ENCODE measurements around the gene SNX30. TPM values are rescaled to one million over a fixed set of nuclear protein-coding genes. Genes with fewer than 3 reads are reported as not detected.
"Not testable (repeated sequence)": the region's sequence is repeated elsewhere in the genome, so short reads cannot be mapped to it uniquely, and the experiment has no call there.

Gene SNX30
- polyA plus RNA-seq (2012; ENCODE audit: insufficient read depth, insufficient read length) = 4.1 TPM

DNA sequence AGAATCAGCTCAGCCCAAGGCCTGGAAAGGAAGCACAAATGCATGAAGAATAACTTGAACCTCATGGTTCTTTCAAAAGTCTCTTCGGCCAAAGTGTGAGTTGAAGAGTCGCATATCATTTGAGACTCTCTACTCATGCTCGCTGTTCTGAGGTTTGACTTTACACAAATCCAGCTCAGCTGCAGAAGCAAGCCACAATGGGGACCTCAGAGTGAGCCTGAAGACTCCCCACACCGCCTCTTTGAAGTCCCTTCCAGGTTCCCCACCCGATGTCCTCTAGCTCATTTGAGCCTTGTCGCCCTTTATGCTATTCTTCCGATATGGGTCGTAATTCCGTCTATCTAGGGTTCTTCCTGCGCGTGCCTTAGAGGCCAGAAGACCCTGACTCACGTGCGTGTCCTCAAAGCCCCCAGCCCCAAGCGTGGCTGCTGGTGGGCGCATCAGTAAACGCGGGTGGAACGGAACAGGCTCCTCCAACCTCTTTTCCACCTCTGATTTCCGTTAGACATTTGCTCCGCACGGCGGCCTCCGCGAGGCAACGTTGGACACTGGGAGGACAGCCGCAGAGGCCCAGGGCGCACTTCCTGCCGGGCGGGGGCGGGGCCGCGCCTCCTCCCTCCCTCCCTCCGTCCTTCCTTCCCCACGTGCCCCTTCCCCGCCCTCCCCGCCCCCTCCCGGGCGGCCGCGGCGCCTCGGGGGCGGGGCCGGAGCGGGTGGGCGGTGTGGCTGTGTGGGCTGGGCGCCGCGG lies at the start of gene SNX30:
Gene SNX30, plus strand, starts transcription at position 745 of the 748 bp plus-strand sequence. CDS start 242 bp downstream, outside the sequence.
- DNase-seq (ENCODE audit: low read depth, low spot score) = peak; percentile 54
- peak within 1 kb of the TSS; percentile 64 for H3K4me3 ChIP-seq (ENCODE audit: low read length)

DNA sequence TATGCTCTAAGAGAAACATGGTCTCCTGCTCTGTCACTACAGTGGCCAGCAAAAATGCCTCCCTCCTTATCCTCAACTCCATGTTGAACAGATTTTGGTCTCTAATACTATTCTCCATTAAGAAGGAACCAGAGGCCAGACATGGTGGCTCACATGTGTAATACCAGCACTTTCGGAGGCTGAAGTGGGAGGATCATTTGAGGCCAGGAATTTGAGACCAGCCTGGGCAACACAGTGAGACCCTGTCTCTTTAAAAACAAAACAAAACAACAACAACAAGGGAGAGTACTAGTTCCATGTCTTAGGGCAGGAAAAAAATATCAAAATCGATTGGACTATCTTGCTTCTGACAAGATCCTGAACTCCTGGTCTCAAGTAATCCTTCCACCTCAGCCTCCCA lies 47.3 kb upstream of the SNX30 start:
- no peak overlapping the region for H3K4me3 ChIP-seq (ENCODE audit: low read length)
- DNase-seq (ENCODE audit: low read depth, low spot score) = no peak

- H3K4me3 ChIP-seq (ENCODE audit: low read length) = no peak overlapping the region
- DNase-seq (ENCODE audit: low read depth, low spot score) = no peak
These were observed 44.7 kb upstream of the SNX30 start for GRCh38 chr9:112705768-112706427.

GRCh38 chr9:112711050-112711689 lies 39.4 kb upstream of the SNX30 start:
- no peak for DNase-seq (ENCODE audit: low read depth, low spot score)
- H3K4me3 ChIP-seq (ENCODE audit: low read length) = no peak overlapping the region

- no peak for DNase-seq (ENCODE audit: low read depth, low spot score)
- no peak overlapping the region for H3K4me3 ChIP-seq (ENCODE audit: low read length)
These were observed 37.9 kb upstream of the SNX30 start for GRCh38 chr9:112712678-112713077.

GRCh38 chr9:112717661-112718331 lies 32.8 kb upstream of the SNX30 start, which contains the start of gene INIP:
TSS of gene INIP (minus strand) at chr9:112718117. CDS start at chr9:112716485, 1,632 bp downstream.
- peak; percentile 97 for DNase-seq (ENCODE audit: low read depth, low spot score)

DNA sequence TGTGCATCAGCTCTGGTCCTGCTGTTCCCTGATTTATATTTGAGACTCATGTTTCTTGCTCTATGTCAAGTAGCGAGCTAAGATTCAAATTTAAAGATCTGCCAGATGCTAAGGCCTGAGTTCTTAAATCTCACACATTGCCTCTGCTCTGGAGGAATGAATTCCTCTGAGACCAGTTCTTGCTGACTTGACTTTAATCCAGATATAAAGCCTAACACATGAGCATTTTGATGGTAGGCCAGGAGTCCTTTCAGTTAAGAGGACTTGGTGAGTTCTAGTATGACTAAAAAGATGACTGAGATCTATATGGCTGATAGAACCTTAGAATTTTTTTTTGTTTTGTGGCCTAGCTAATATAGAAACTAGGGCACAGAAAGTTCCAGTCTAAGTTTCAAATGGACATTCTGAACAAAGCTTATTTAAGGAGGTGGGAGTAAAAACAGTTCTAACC lies 31.3 kb upstream of the SNX30 start:
- no peak for DNase-seq (ENCODE audit: low read depth, low spot score)
- H3K4me3 ChIP-seq (ENCODE audit: low read length) = no peak overlapping the region

More at GRCh38 chr9:112717661-112718331, 32.8 kb upstream of the SNX30 start, which contains the start of gene INIP:
- peak within 1 kb of the TSS; percentile 87 for H3K4me3 ChIP-seq (ENCODE audit: low read length)

GRCh38 chr9:112719696-112720095 lies 30.9 kb upstream of the SNX30 start:
- DNase-seq (ENCODE audit: low read depth, low spot score) = no peak
- no peak overlapping the region for H3K4me3 ChIP-seq (ENCODE audit: low read length)

- no peak overlapping the region for H3K4me3 ChIP-seq (ENCODE audit: low read length)
- DNase-seq (ENCODE audit: low read depth, low spot score) = no peak
These were observed 30.3 kb upstream of the SNX30 start for GRCh38 chr9:112720113-112720780.

GRCh38 chr9:112722749-112723148 lies 27.8 kb upstream of the SNX30 start:
- not testable (repeated sequence) for DNase-seq (ENCODE audit: low read depth, low spot score)

GRCh38 chr9:112725961-112726360 lies 24.6 kb upstream of the SNX30 start:
- DNase-seq (ENCODE audit: low read depth, low spot score) = no peak
- H3K4me3 ChIP-seq (ENCODE audit: low read length) = no peak overlapping the region

More at GRCh38 chr9:112722749-112723148, 27.8 kb upstream of the SNX30 start:
- not testable (repeated sequence) for H3K4me3 ChIP-seq (ENCODE audit: low read length)

- H3K4me3 ChIP-seq (ENCODE audit: low read length) = no peak overlapping the region
- no peak for DNase-seq (ENCODE audit: low read depth, low spot score)
These were observed 24.1 kb upstream of the SNX30 start for GRCh38 chr9:112726428-112726827.

- H3K4me3 ChIP-seq (ENCODE audit: low read length) = no peak overlapping the region
- no peak for DNase-seq (ENCODE audit: low read depth, low spot score)
These were observed 22.2 kb upstream of the SNX30 start for GRCh38 chr9:112728401-112728800.

DNA sequence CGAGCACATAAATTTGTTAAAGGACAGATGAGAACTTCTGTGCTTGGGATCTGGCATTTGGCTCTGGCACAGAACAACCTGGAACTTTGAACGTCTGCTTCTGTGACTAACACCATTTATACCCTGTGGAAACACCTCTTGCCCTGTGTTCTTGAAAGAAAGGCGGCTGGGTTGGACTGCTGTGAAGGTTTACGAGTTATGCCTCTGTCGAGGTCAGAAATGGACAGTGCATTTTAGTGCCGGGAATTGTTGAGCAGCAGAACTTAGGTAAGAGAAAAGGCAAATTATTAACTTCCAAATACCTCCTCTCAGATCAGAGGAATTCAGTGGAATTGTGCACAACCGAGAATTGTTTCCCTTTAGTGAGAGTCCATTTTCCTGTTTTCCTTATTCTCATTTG lies 18.6 kb upstream of the SNX30 start:
- H3K4me3 ChIP-seq (ENCODE audit: low read length) = no peak overlapping the region
- DNase-seq (ENCODE audit: low read depth, low spot score) = no peak

- no peak for DNase-seq (ENCODE audit: low read depth, low spot score)
- H3K4me3 ChIP-seq (ENCODE audit: low read length) = no peak overlapping the region
These were observed 15.7 kb upstream of the SNX30 start for GRCh38 chr9:112734892-112735291.

DNA sequence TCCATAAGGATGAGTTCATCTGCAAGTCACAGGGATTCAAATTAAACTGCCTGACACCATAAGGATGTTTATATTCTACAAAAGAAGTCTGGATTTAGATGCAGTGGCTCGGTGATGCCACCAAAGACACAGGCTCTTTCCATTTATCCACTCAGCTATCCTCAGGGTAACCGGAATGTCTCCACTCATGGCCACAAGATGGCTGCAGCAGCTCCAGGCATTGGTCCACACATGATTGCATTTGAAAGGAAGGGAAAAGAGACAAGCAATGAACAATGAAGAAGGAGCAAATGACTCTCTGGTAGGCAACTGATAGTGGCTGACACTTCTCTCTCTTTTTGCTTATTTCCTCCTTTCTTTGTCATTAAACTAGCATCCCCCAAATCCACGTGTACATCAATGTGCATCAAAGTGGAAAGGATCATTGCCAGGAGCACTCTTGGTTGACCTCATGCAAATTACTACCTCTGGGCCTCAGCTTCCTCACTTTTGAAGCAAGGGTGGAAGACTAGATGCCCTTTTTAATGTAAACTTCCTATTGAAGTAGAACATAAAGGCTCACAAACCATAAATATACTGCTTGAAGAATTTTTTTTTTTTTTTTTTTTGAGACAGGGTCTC lies 7.2 kb upstream of the SNX30 start:
- no peak overlapping the region for H3K4me3 ChIP-seq (ENCODE audit: low read length)
- no peak for DNase-seq (ENCODE audit: low read depth, low spot score)

- DNase-seq (ENCODE audit: low read depth, low spot score) = no peak
- H3K4me3 ChIP-seq (ENCODE audit: low read length) = no peak overlapping the region
These were observed 6.4 kb upstream of the SNX30 start for GRCh38 chr9:112744177-112744576.

- H3K4me3 ChIP-seq (ENCODE audit: low read length) = no peak overlapping the region
- no peak for DNase-seq (ENCODE audit: low read depth, low spot score)
These were observed 3.5 kb upstream of the SNX30 start for GRCh38 chr9:112747094-112747493.

DNA sequence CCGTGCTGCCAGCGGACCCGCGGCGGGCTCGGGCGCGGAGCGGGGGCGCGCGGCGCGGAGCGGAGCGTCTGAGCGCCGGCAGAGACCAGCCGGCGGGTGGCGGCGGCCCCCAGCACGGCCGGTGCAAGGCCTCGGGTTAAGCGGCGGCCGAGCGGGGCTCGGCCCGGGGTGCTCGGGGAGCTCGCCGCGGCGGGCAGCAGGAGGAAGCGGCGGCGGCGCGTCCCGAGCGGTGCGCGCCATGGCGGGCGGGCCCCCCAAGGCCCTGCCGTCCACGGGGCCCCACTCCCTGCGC lies 150 bp downstream of the SNX30 start:
- DNase-seq (ENCODE audit: low read depth, low spot score) = no peak
- peak overlapping the region; percentile 64 for H3K4me3 ChIP-seq (ENCODE audit: low read length)
